ENCODE measurements around the gene IQGAP2. TPM values are rescaled to one million over a fixed set of nuclear protein-coding genes. Genes with fewer than 3 reads are reported as not detected.

The IQGAP2 gene
- polyA plus RNA-seq, 3 donors, result 55.1 to 76.6 (median 60.8) TPM

- no peak for DNase-seq
Observed at GRCh38 chr5:76560952-76561891, 158.1 kb downstream of the IQGAP2 start.

- no peak for DNase-seq
Observed at GRCh38 chr5:76561959-76562358, 158.9 kb downstream of the IQGAP2 start.

- no peak for DNase-seq
Observed at GRCh38 chr5:76565009-76565408, 161.9 kb downstream of the IQGAP2 start.

- no peak for DNase-seq
Observed at GRCh38 chr5:76570153-76570552, 167.1 kb downstream of the IQGAP2 start.

- no peak for DNase-seq
Observed at GRCh38 chr5:76571559-76571958, 168.5 kb downstream of the IQGAP2 start.

GRCh38 chr5:76576450-76576849 lies 173.4 kb downstream of the IQGAP2 start:
- no peak for DNase-seq

GRCh38 chr5:76576996-76577395 lies 173.9 kb downstream of the IQGAP2 start:
- no peak for DNase-seq

GRCh38 chr5:76579166-76579937 lies 176.3 kb downstream of the IQGAP2 start:
- DNase-seq, result no peak

GRCh38 chr5:76580981-76581380 lies 177.9 kb downstream of the IQGAP2 start:
- DNase-seq, result no peak

- DNase-seq, result no peak
Observed at GRCh38 chr5:76582230-76583162, 179.4 kb downstream of the IQGAP2 start.

GRCh38 chr5:76583163-76584047 lies 180.3 kb downstream of the IQGAP2 start:
- DNase-seq, result no peak

- no peak for DNase-seq
Observed at GRCh38 chr5:76585783-76586217, 182.7 kb downstream of the IQGAP2 start.

GRCh38 chr5:76586531-76586930 lies 183.4 kb downstream of the IQGAP2 start:
- DNase-seq, result no peak

- DNase-seq, result no peak
Observed at GRCh38 chr5:76590027-76590426, 186.9 kb downstream of the IQGAP2 start.

- no peak for DNase-seq
Observed at GRCh38 chr5:76591366-76591765, 188.3 kb downstream of the IQGAP2 start.

GRCh38 chr5:76592692-76593091 lies 189.6 kb downstream of the IQGAP2 start:
- DNase-seq, result no peak

- no peak for DNase-seq
Observed at GRCh38 chr5:76594107-76594506, 191.0 kb downstream of the IQGAP2 start.

GRCh38 chr5:76595755-76596481 lies 192.8 kb downstream of the IQGAP2 start:
- no peak for DNase-seq

GRCh38 chr5:76598531-76598930 lies 195.4 kb downstream of the IQGAP2 start:
- no peak for DNase-seq

GRCh38 chr5:76600716-76601115 lies 197.6 kb downstream of the IQGAP2 start:
- no peak for DNase-seq
